ENCODE results near the gene JMJD1C. TPM values are rescaled to one million over a fixed set of nuclear protein-coding genes. Genes with fewer than 3 reads are reported as not detected.

The JMJD1C gene
- total RNA-seq, 1 experiment from 2014 or later = 66.3 TPM

GRCh38 chr10:63429281-63429680 lies 36.5 kb downstream of the JMJD1C start:
- no peaks in the 10 kb centered on the region for H3K27me3 ChIP-seq (ENCODE audit: insufficient read depth, low read length)
- ChIA-PET CTCF (interaction anchor here (1.2 kb wide), 1 partner anchor 157 kb away, joined by 3 read pairs; no protein-coding TSS in a partner anchor), RAD21 (ENCODE audit: low non-redundant PET in 1 of 2, low total read pairs in 2 of 2, uncharacterized antibody in 2 of 2, unreplicated experiment in 2 of 2) (no interaction called here), POLR2A (no interaction called here)
- no peaks in the 10 kb centered on the region for H3K9me3 ChIP-seq (ENCODE audit: control insufficient read depth in 1 of 2, insufficient read depth in 1 of 2, low read depth in 1 of 2, low read length in 2 of 2)
- peaks cover 5% of the 10 kb centered on the region; the same call in 1 of the 2 replicates for H4K20me1 ChIP-seq (ENCODE audit: insufficient read depth)
- H3K27ac ChIP-seq (ENCODE audit: low read depth, low read length) = no peak overlapping the region
- no peak overlapping the region for H3K9ac ChIP-seq (ENCODE audit: low read length)
- H3K4me2 ChIP-seq (ENCODE audit: low read length) = no peak overlapping the region
- H3K79me2 ChIP-seq (ENCODE audit: insufficient read depth, low read length) = peaks cover 95% of the 10 kb centered on the region
- TF ChIP-seq, protein P1, sequence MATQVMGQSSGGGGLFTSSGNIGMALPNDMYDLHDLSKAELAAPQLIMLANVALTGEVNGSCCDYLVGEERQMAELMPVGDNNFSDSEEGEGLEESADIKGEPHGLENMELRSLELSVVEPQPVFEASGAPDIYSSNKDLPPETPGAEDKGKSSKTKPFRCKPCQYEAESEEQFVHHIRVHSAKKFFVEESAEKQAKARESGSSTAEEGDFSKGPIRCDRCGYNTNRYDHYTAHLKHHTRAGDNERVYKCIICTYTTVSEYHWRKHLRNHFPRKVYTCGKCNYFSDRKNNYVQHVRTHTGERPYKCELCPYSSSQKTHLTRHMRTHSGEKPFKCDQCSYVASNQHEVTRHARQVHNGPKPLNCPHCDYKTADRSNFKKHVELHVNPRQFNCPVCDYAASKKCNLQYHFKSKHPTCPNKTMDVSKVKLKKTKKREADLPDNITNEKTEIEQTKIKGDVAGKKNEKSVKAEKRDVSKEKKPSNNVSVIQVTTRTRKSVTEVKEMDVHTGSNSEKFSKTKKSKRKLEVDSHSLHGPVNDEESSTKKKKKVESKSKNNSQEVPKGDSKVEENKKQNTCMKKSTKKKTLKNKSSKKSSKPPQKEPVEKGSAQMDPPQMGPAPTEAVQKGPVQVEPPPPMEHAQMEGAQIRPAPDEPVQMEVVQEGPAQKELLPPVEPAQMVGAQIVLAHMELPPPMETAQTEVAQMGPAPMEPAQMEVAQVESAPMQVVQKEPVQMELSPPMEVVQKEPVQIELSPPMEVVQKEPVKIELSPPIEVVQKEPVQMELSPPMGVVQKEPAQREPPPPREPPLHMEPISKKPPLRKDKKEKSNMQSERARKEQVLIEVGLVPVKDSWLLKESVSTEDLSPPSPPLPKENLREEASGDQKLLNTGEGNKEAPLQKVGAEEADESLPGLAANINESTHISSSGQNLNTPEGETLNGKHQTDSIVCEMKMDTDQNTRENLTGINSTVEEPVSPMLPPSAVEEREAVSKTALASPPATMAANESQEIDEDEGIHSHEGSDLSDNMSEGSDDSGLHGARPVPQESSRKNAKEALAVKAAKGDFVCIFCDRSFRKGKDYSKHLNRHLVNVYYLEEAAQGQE (IDR thresholded peaks at IDR 0.05; ENCODE audit: low read depth) = no peak
- TF ChIP-seq JUND (IDR thresholded peaks at IDR 0.05) (no peak), YY1 (IDR thresholded peaks at IDR 0.05; ENCODE audit: extremely low read depth, insufficient replicate concordance, low read depth, low read length) (no peak)
- H3K4me3 ChIP-seq (replicated peaks in 1 of 2; ENCODE audit: low read depth in 1 of 2, low read length in 2 of 2) = no peak overlapping the region
- peaks cover 2 to 21% of the 10 kb centered on the region in 2 experiments; a peak in 2 of 4 replicates for H3K4me1 ChIP-seq (ENCODE audit: control insufficient read depth in 1 of 2, insufficient read depth in 2 of 2, low read length in 2 of 2)
- DNase-seq (ENCODE audit: low read depth, low spot score) = no peak
- no TSS peak for BruUV-seq (replicated peaks)
- no peaks in the 10 kb centered on the region for H3K36me3 ChIP-seq (ENCODE audit: control insufficient read depth in 1 of 2, insufficient read depth in 2 of 2, low read length in 2 of 2)
- H3K9me2 ChIP-seq (ENCODE audit: insufficient read depth) = no peaks in the 10 kb centered on the region
- no peak overlapping the region for H2AFZ ChIP-seq (ENCODE audit: low read depth, low read length, poor library complexity, severe bottlenecking)
- no peak for ATAC-seq
- intact Hi-C loops (cut with micrococcal nuclease) = no loop called here

- ChIA-PET RAD21 (ENCODE audit: low non-redundant PET in 1 of 2, low total read pairs in 2 of 2, uncharacterized antibody in 2 of 2, unreplicated experiment in 2 of 2) (no interaction called here), CTCF (no interaction called here), POLR2A (no interaction called here)
- TF ChIP-seq, protein P2, sequence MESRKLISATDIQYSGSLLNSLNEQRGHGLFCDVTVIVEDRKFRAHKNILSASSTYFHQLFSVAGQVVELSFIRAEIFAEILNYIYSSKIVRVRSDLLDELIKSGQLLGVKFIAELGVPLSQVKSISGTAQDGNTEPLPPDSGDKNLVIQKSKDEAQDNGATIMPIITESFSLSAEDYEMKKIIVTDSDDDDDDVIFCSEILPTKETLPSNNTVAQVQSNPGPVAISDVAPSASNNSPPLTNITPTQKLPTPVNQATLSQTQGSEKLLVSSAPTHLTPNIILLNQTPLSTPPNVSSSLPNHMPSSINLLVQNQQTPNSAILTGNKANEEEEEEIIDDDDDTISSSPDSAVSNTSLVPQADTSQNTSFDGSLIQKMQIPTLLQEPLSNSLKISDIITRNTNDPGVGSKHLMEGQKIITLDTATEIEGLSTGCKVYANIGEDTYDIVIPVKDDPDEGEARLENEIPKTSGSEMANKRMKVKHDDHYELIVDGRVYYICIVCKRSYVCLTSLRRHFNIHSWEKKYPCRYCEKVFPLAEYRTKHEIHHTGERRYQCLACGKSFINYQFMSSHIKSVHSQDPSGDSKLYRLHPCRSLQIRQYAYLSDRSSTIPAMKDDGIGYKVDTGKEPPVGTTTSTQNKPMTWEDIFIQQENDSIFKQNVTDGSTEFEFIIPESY (IDR thresholded peaks at IDR 0.05; ENCODE audit: extremely low read depth, insufficient replicate concordance, low read length) = no peak
- TF ChIP-seq MAX (IDR thresholded peaks at IDR 0.05) = no peak
- TF ChIP-seq SP1 (IDR thresholded peaks at IDR 0.05; ENCODE audit: low read depth) = no peak
- TF ChIP-seq SRF (IDR thresholded peaks at IDR 0.05; ENCODE audit: low read depth) = no peak
- no peak for TF ChIP-seq POLR2A (IDR thresholded peaks at IDR 0.05; ENCODE audit: borderline replicate concordance, extremely low read depth, insufficient read depth, insufficient read length)
- no peak for TF ChIP-seq ZFX (IDR thresholded peaks at IDR 0.05)
- TF ChIP-seq, protein P3, sequence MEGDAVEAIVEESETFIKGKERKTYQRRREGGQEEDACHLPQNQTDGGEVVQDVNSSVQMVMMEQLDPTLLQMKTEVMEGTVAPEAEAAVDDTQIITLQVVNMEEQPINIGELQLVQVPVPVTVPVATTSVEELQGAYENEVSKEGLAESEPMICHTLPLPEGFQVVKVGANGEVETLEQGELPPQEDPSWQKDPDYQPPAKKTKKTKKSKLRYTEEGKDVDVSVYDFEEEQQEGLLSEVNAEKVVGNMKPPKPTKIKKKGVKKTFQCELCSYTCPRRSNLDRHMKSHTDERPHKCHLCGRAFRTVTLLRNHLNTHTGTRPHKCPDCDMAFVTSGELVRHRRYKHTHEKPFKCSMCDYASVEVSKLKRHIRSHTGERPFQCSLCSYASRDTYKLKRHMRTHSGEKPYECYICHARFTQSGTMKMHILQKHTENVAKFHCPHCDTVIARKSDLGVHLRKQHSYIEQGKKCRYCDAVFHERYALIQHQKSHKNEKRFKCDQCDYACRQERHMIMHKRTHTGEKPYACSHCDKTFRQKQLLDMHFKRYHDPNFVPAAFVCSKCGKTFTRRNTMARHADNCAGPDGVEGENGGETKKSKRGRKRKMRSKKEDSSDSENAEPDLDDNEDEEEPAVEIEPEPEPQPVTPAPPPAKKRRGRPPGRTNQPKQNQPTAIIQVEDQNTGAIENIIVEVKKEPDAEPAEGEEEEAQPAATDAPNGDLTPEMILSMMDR (IDR thresholded peaks at IDR 0.05 in 2 of 3, conservative IDR thresholded peaks at IDR 0.05 in 1 of 3; ENCODE audit: borderline replicate concordance in 1 of 3, insufficient read depth in 1 of 3, low read depth in 2 of 3, low read length in 2 of 3) = no peak
- no peak for TF ChIP-seq EGR1 (IDR thresholded peaks at IDR 0.05; ENCODE audit: low read depth)
- TF ChIP-seq CBX3 (IDR thresholded peaks at IDR 0.05; ENCODE audit: low read depth) = no peak
- no peak for TF ChIP-seq YY1 (IDR thresholded peaks at IDR 0.05; ENCODE audit: extremely low read depth, insufficient replicate concordance, low read depth, low read length)
- TF ChIP-seq JUND (IDR thresholded peaks at IDR 0.05) = no peak
- Histone ChIP-seq H2AFZ (ENCODE audit: low read depth, low read length, poor library complexity, severe bottlenecking) (no peak overlapping the region), H3K27ac (ENCODE audit: low read depth, low read length) (no peak overlapping the region), H3K9ac (ENCODE audit: low read length) (no peak overlapping the region), H3K9me2 (ENCODE audit: insufficient read depth) (no peaks in the 10 kb centered on the region), H3K79me2 (ENCODE audit: insufficient read depth, low read length) (peaks cover 98% of the 10 kb centered on the region), H3K36me3 (ENCODE audit: control insufficient read depth in 1 of 2, insufficient read depth in 2 of 2, low read length in 2 of 2) (no peaks in the 10 kb centered on the region), H3K4me2 (ENCODE audit: low read length) (no peak overlapping the region), H4K20me1 (ENCODE audit: insufficient read depth) (peaks cover 5% of the 10 kb centered on the region; the same call in 1 of the 2 replicates), H3K27me3 (ENCODE audit: insufficient read depth, low read length) (no peaks in the 10 kb centered on the region), H3K9me3 (ENCODE audit: control insufficient read depth in 1 of 2, insufficient read depth in 1 of 2, low read depth in 1 of 2, low read length in 2 of 2) (no peaks in the 10 kb centered on the region), H3K4me1 (ENCODE audit: control insufficient read depth in 1 of 2, insufficient read depth in 2 of 2, low read length in 2 of 2) (peaks cover 2 to 14% of the 10 kb centered on the region in 2 experiments; a peak in 2 of 4 replicates), H3K4me3 (replicated peaks in 1 of 2; ENCODE audit: low read depth in 1 of 2, low read length in 2 of 2) (no peak overlapping the region)
- intact Hi-C loops (cut with micrococcal nuclease) = no loop called here
- no peak for ATAC-seq
- DNase-seq (ENCODE audit: low read depth, low spot score) = no peak
- no TSS peak for BruUV-seq (replicated peaks)
Measured at GRCh38 chr10:63427013-63427412, 38.8 kb downstream of the JMJD1C start.

All from HCT116 (cell line).